Suprapubic skin (tissue), 3 donors: Measurements from ENCODE around the gene GMDS.

Source experiments
- CTCF ChIP-seq, 2 donors: fragments of 200-600 bp in 1 of 2; fragments of 450-650 bp in 1 of 2; sonication (generic) in 1 of 2; IDR thresholded peaks; one replicate each; pipeline ENCODE4 v1.5.1; 2016 to 2019; ENCODE audit warnings: antibody characterized with exemption in 2 of 2, mild to moderate bottlenecking in 1 of 2, moderate library complexity in 1 of 2
- POLR2A ChIP-seq, 2 donors: fragments of 450-650 bp; IDR thresholded peaks; one replicate each; pipeline ENCODE4 v1.6.1; 2017; ENCODE audit warnings: antibody characterized with exemption in 2 of 2, mild to moderate bottlenecking in 2 of 2, moderate library complexity in 2 of 2

DNA sequence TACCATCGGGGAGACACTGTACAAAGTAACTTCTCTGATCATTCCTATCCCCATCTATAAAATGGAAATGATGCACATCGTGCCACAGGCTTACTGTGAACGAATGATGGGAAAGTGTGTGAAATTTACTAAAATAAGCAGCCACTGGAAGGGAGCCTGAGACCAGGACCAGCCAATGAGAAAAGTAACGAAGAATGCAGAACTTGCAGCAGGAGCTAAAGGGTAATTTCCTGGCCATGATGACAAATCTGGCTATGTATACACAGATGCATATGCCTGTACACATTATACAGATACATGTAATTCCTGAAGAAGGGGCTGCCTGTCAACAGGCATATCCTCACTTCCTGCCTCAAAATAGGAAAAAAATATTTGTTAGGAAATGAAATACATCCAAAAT lies 47.4 kb downstream of the GMDS start:
- TF ChIP-seq CTCF (IDR thresholded peaks at IDR 0.05) = no peak
- TF ChIP-seq POLR2A (IDR thresholded peaks at IDR 0.05) = no peak
